Suppressor macrophage (primary cell): ENCODE measurements around the gene TYRO3.

ENCODE experiments used
- DNase-seq, 4 experiments: peaks; one replicate each; pipeline ENCODE4 v3.0.0-alpha.2; 2020 to 2022
- total RNA-seq, 17 experiments: gene quantifications; one replicate each; lab custom pipeline; 2026; ENCODE audit warnings: mixed read lengths in 6 of 17, inconsistent platforms in 3 of 17; lab: John Stamatoyannopoulos, UW

Gene TYRO3
- total RNA-seq: 1.2 to 7.7 (median 2.3) reads per million in 17 experiments

DNA sequence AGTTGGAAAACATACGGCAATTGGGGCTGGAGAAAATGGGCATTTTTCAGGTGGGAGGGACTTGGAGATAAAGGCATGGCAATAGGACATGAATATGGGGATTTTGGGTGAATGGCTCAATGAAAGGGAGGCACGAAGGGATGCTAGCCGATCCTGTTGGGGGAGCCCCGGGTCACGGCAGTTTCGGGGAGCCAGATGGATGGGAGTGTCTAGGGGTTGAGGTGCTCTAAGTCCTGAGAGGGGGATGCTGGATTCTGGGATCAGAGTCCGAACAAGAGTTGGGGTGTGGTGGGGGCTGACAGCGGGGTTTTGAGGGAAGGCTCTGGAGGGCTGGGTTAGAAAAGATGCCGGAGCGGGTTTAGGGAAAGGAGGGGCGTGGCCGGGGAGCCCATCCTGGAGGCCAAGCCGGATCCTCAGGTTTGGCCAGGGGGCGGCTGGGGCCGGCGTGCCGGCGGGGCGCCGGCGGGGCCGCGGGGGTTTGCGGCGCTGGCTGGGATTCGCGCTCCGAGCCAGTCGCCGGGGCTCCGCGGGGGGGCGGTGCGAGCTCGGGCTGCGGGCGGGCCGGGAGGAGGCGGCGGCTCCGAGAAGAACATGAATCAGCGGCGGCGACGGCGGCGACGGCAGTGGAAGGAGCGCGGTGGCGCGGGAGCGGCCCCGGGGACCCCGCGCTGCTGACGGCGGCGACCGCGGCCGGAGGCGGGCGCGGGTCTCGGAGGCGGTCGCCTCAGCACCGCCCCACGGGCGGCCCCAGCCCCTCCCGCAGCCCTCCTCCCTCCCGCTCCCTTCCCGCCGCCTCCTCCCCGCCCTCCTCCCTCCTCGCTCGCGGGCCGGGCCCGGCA is at the start of gene TYRO3:
Gene TYRO3 (plus strand): TSS at position 813 of the 839 bp plus-strand sequence. CDS start 46 bp downstream, outside the sequence.
- DNase-seq: peak; percentile 28 to 82 (median 60)

- DNase-seq: no peak
These were observed 48.3 kb upstream of the TYRO3 start for GRCh38 chr15:41510728-41511127.

GRCh38 chr15:41511331-41511898 is 47.6 kb upstream of the TYRO3 start:
- no peak for DNase-seq

DNA sequence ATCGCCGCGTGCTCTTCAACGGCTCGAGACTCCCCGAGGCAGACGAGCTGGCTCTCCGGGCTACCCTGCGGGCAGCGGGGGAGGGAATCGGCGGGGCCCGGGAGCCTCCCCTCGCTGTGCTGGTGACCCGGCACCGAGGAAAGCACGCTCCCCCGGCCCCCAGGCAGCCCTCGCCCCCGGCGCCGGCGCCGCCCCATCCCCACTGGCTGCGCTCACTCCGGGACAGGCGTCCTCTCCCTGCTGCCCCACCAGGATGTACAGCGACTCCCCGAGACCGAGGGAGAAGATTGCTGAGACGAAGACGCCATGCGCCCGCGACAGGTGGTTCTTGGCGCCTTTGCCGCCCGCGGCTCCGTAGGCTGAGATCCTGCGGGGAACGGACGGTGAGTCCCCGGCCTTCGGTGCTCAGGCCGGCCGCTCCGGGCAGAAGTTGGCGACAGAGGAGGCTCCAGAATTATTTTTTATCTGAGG is 47.1 kb upstream of the TYRO3 start:
- DNase-seq: peak in 1 of 4 experiments; percentile 14

GRCh38 chr15:41512512-41512939 is 46.5 kb upstream of the TYRO3 start:
- DNase-seq: peak in 1 of 4 experiments; percentile 5

- peak in 3 of 4 experiments; percentile 37 to 60 (median 45) for DNase-seq
These were observed 46.0 kb upstream of the TYRO3 start for GRCh38 chr15:41512940-41513505.

DNA sequence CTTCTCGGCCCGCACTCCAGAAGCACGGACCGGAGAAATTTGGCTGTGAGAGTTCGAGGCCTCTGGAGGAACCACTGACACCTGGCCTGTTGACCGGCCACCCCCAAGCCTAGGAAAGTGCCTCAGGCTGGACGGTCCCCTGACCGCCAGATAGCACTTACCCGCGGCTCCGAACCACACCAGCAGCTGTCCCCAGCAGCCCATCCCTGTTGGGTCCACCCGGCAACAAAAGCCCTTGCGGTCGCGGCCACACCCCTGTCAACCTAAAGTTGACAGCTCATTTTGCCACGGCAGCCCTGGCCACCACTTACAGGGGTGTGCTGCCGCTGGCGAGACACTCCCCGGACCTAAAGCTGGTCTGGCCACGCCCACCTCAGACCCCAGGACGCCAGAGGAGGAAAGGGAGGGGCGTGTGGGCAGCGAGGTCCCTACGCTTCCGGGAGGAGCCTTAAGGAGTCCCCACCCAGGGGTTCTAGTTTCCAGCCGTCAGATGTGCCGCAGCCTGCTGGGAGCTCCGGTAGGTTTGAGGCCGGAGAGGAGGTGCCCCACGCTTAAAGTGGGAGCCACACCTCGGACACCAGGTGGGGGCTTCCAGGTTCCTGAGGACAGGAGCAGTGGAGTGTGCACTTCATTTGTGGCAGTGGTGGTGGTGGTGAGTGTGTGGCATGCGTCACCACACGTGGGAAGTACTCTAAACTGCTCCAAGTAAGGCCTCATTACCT is 45.3 kb upstream of the TYRO3 start, which contains the start of gene LTK:
Gene LTK (minus strand): TSS at position 322 of the 722 bp plus-strand sequence. CDS start 118 bp downstream, at position 204.
- peak in 2 of 4 experiments; percentile 4 to 10 for DNase-seq

GRCh38 chr15:41517895-41518449 is 41.0 kb upstream of the TYRO3 start:
- no peak for DNase-seq

DNA sequence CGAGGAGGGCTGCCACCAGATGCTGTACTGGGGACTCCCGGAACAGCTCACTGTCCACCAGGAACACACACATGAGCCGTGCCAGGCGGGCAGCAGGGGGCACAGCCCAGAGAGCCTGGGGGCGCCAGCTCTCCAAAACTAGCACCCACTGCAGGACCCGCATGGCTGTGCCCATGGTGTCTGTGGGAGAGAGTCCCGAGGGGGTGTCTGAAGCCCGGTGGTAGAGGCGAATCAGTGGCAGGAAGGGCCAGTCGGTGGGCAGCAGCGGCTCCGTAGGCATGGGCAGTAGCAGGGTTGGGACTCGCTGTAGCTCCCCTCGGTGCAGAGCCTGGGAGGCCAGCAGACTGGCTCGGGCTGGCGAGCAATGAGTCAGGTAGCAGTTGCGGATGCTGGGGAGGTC is 38.4 kb upstream of the TYRO3 start:
- DNase-seq: no peak

DNA sequence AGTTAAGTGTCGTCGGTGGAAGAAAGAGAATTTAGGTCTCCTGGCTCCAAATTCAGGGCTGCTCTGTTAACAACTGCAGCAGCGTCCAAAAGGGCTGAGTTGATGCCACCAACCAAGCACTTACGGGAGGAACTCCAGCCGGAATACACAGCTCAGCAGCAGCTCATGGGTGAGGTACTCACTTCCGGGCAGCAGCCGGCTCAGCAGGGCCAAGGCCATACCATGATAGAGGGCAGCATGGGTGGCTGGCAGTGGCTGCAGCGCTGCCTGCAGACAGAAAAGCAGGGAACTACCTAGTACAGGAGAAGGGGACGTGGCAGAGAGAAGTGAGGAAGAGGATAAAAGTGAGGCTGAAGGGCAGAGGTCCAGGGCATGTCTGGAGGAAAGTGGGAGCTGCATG is 37.4 kb upstream of the TYRO3 start:
- no peak for DNase-seq

DNA sequence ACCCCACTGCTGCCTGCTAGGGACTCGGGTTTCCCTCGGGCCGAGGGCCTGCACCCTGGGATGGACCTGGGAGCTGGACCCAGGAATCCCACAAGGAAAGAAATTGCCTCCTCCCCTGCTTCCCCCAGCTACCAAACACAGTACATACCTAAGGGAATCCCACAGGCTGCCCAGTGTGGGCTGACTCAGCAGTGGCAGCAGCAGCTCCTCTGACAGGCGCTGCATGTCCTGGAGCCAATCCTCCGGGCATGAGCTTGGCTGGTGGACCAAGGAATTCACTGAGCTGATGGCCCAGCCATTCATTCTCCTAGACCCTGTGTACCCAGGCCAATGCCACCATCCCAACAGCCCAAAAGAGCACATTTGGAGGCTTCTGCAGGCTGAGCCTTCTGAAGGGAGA is 35.9 kb upstream of the TYRO3 start:
- no peak for DNase-seq

GRCh38 chr15:41530363-41530956 is 28.6 kb upstream of the TYRO3 start:
- DNase-seq: peak; percentile 15 to 52 (median 49)

DNA sequence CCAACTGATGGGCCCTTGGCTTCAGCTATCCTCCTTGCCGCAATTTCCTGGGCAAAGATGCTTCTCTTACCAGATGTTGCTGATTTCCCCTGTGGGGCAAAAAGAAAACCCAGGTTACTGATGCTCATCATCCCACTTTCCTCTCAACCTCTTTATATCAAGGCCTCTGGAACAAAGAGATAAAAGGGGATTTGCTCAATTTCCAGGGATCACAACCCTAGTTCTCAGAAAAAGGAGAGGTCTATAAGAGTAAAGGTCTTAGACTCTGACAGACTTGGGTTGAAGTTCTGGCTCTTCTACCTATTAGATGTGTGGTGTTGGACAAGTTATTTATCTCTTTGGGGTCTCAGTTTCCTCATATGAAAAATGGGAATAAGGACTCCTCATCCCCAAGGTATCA is 23.5 kb upstream of the TYRO3 start:
- DNase-seq: no peak

GRCh38 chr15:41536866-41537265 is 22.1 kb upstream of the TYRO3 start:
- no peak for DNase-seq

DNA sequence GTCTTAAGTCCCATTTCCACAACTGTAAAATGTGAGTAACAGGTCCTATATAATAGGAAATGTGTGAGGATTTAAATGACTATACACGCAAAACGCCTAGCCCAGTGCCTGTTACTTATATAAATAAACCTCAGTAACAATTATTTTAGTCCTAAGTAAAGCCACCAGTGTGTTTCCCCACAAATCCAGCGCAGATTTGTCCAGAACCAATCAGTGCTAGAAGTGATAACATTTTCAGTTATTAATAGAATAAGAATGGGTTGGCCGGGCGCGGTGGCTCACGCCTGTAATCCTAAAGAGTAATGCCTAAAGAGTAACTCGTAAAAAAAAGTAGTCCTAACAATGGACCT is 15.5 kb upstream of the TYRO3 start:
- DNase-seq: peak in 1 of 4 experiments; percentile 5

DNA sequence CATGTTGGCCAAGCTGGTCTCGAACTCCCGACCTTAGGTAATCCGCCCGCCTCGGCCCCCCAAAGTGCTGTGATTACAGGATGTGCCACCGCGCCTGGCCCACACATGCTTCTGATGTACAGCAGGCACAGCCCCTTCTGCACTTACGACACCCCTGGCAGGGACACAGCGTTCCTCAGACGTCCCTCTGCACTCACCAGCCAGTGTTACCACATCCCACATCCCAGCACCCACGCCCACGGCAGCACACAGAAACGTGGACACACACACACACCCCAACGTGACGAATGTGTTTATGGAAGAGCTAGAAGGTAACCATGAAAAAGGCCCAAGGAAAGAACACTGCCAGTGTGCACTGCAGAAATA is 14.4 kb upstream of the TYRO3 start:
- DNase-seq: peak; percentile 34 to 66 (median 56)

DNA sequence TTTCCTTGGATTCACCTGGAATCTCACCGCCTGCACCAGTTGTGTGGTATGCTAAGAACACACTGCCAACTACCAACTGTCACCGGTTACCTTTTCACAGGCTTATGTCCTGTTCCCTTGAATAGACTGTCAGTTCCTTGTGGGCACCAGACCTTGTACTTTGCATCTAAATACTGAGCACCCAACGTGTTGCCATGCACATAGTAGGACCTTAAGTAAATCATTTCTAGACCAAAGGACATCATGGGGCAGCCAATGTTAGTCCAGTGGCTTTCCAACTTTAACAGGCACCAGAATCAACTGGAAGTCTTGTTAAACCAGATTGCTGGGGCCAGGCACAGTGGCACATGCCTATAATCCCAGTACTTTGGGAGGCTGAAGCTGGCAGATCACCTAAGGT is 13.8 kb upstream of the TYRO3 start:
- no peak for DNase-seq

GRCh38 chr15:41546851-41547786 is 11.9 kb upstream of the TYRO3 start:
- no peak for DNase-seq

DNA sequence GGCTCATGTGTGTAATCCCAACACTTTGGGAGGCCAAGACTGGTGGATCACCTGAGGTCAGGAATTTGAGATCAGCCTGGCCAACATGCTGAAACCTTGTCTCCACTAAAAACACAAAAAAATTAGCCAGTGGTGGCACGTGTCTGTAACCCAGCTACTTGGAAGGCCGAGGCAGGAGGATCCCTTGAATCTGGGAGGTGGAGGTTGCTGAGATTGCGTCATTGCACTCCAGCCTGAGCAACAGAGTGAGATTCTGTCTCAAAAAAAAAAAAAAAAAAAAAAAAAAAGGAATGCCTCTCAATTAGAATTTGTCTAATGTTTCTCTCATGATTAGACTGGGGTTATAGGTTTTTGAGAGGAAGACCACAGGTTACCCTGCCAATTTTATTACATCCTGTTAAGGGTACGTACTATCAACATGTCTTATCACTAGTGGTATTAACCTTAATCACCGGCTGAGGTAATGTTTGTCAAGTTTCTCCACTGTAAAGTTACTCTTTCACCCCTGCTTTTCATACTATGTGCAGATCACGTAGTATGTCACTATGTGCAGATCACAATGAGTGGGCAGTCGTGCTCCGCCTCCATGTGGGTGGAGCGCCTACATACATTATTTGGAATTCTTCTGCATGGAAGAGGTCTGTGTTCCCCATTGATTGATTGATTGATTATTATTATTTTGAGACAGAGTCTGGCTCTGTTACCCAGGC is 8.8 kb upstream of the TYRO3 start:
- no peak for DNase-seq

- DNase-seq: no peak
These were observed 5.3 kb upstream of the TYRO3 start for GRCh38 chr15:41553731-41554130.
